HG03135 (cell line): ENCODE results near the gene ZNF428.
"Not testable (repeated sequence)": the region's sequence is repeated elsewhere in the genome, so short reads cannot be mapped to it uniquely, and the experiment has no call there.

Experiments used
- ATAC-seq: cut with Tn5 transposase; IDR thresholded peaks from one replicate; pipeline ENCODE4 v1.9.1; 2021; ENCODE audit warnings: mild to moderate bottlenecking, moderate library complexity; ENCODE audit not compliant: unreplicated experiment

Gene ZNF428

DNA sequence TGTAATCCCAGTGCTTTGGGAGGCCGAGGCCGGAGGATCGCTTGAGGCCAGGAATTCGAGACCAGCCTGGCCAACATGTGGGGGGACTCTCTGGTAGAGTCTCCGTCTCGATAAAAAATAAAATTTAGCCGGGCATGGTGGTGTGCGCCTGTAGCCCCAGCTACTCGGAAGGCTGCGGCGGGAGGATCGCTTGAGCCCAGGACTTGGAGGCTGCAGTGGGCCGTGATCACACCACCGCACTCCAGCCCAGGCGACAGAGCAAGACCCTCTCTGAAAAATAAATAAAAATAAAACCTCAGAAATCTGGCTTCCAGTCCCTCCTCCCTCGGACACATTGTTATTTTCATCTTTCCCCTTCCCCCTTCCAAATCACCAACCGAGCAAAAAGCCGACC is 23.8 kb downstream of the ZNF428 start:
- no peak for ATAC-seq

DNA sequence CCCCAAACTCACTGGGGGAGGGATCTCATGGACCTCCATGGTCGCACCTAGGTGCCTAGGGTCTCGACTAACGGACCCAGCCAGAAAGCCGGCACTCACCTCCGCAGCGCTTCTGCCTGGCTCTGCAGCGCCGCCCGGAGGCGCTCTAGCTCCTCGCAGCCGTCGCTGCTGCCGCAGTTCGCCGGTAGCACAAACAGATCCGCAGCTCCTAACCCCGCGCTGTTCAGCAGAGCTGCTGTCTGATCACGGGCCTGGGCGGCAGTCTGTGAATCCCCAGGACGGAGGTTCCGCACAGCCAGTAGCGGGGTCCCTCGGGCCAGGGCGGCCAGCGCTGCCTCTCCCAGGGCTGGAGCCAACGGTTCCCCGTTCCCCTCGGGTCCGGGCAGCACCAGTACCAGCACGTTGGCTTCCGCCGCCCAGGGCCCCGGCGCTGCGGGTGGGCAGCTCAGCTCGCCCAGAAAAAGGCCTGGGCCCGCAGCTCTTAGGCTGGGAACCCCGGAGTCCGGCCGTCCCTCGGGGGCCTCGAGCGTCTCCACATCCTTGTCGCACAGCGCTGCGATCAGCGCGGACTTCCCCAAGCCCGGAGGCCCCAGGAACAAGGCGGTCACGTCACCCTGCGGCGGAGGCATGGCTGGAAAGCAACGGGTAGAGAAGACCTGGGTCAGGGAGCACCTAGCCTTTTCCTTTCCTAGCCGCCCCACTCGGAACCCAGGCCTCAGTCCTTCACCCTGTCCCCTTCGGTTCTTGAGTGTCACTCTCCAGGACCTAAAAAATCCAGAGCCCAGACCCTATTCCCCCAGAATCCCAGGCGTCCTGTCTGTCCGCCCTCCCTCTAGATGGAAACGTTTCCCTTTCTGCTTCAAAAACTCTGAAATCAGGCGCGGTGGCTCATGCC is 24.5 kb downstream of the ZNF428 start:
- no peak for ATAC-seq

DNA sequence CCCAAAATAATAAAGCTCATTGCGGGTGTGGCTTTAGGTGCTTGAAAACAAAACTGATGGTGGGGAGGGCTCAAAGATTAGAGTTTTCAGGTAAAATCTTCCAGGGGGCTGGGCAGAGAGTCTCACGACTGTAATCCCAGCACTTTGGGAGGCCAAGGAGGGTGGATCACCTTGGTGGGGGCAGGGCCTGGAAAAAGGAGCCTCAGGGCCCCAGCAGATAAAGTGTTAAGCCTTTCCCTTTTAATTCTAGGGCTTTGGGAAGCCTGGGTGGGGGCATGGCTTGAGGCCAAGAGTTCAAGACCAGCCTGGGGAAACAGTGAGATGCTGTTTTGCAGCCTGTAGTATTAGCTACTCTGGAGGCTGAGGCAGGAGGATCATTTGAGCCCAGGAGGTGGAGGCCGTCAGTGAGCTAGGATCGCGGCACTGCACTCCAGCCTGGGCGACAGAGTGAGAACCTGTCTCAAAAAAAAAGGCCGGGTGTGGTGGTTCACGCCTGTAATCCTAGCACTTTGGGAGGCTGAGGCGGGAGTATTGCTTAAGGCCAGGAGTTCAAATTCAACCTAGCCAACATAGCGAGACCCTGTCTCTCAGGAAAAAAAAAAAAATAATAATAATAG is 25.2 kb downstream of the ZNF428 start:
- ATAC-seq = no peak

DNA sequence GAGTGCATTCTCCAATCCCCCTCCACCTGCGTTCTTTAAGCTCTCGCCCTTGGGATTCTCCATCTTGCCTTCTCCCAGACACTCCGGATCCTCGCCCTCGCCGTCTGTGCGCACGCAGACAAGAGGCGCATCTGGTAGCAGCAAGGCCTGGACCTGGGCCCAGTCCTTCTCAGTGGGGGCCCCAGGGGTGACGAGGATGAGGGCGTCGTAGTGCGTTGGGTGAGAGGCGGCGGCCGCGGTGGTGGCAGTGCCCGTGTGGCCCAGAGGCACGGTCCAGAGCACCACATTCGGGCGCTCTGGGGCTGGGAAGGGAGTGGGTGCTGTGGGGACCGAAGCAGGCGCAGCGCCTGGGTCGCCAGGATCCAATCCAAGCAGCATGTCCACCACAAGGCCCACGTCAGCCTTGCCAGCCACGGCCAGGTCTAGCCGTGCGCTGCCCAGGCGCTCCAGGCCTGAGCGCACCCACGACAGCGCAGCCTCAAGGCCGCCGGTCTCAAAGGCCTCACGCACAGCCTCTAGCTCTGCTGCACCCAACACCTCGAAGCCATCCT is 26.6 kb downstream of the ZNF428 start:
- ATAC-seq = no peak

DNA sequence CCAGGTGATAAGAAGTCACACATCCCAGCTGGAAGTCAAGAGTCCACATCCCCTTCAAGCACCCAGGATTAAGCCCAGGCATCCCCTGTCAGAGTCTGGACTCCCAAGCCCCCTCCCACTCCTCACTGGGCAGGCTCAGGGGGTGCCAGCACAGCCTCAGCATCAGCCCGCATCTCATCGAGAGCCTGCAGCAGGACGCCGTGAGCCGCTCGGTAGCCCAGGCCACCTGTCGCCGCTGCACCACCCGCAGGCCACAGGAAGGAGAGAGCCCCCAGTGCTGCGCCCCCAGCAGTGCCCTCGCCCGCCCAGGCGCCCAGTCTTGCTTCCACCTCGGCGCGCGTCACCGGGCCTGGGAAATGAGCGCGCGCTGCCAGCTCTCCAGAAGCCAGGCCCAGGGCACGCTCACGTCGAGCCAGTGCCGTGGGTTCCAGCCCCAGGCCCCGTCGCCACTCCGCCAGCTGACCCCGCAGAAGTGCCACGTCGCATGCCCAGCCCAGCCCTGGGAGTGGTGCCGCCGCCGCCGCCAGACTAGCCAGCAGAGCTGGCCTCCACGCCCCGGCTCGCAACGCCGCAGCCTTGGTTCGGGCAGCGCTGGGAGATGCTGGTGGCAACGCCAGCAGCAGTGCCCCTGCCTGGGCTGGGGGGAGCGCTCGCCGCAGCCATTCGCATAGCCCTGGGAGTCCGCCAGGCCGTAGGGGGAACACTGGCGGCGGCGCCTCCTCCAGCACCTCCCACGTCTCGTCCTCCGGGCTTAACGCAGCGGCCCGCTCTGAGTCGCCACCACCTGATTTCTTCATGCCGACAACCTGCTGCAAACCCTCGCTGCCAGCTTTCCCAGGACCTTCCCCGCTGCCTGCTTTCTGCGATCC is 27.3 kb downstream of the ZNF428 start:
- ATAC-seq = no peak

DNA sequence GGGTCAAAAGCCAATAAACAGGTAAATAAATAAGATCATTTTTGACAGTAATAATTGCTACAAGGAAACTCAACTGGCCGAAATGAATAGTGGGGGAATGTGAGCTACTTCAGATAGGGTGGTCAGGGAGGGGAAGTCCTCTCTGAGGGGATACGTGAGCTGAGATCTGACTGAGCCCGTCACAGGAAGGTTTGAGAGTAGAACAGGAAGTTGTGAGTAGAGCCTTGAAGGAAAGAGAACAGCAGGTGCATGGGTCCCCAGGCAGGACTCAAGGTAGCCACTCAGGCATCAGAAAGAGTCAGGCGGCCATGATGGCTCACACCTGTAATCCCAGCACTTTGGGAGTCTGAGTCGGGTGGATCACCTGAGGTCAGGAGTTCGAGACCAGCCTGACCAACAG is 29.8 kb downstream of the ZNF428 start:
- no peak for ATAC-seq

DNA sequence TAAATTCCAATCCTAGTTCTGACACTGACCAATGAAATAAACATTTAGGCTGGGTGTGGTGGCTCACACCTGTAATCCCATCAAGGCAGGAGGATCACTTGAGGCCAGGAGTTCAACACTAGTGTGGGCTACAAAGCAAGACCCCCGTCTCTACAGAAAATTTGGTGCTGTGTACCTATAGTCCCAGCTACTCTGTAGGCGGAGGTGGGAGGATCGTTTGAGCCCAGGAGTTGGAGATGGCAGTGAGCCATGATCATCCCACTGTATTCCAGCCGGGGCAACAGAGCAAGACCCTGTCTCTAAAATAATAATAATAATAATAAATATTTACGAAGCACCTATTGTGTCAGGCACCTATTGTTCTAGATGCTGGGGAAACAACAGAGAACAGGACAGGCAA is 30.2 kb downstream of the ZNF428 start:
- no peak for ATAC-seq

DNA sequence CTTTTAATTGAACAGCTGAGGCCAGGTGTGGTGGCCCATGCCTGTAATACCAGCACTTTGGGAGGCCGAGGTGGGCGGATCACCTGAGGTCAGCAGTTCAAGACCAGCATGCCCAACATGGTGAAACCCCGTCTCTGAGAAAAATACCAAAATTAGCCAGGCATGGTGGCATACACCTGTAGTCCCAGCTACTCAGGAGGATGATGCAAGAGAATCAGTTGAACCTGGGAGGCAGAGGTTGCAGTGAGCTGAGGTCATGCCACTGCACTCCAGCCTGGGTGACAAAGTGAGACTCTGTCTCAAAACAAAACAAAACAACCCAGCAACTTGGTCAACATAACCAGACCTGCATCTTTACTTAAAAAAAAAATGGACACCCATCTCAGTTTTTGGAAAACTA is 32.4 kb downstream of the ZNF428 start:
- ATAC-seq = not testable (repeated sequence)

DNA sequence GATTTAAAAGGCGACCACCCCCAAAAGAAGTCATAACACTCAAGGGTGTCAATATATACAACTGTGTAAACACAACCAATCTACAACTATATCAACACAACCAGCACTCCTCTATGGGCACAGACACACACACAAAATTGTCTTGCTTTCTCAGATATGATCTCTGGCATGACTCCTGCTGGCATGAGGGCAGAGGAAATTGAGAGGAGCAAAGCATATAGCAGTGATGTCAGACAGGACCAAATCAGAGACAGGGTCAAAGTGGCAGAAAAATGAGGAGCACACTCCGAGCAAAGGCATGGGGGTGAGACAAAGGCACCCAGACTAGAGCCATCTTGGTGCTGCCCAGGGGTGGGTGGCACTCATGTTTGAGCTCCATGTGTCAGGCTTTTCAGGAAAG is 33.1 kb downstream of the ZNF428 start:
- ATAC-seq = no peak

DNA sequence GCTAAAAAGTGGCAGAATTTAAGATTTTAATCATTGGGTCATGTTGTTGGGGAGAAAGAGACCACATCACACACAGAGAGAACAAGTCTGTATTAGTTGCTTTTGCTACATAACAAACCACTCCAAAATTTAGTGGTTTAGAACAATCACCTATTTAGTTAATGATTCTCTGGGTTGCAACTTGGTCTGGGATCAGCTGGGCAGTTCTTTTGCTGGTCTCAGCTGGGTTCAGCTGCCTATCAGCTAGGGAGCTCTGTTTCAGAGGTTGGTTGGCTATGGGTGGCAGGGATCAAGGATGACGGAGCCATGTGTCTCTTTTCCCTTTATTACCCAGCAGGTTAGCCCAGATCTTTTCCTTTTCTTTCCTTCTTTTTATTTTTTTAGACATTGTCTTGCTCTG is 34.9 kb downstream of the ZNF428 start:
- no peak for ATAC-seq

DNA sequence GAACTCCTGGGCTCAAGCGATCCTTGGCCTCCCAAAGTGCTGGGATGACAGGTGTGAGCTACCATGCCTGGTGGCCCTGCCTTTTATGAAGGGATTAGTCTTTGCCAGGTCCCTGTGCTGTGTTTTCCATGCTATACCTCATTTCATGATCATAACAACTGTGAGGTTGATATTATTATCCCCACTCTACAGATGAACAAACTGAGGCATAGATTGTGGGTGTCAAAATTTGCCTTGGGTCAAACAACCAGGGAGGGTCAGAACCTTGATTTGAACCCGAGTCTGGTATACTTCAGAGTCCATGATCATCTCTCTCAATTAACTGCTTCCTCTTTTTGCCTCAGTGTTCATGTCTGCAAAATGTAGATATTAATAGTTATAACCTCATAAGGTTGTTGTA is 36.9 kb downstream of the ZNF428 start:
- ATAC-seq = no peak

DNA sequence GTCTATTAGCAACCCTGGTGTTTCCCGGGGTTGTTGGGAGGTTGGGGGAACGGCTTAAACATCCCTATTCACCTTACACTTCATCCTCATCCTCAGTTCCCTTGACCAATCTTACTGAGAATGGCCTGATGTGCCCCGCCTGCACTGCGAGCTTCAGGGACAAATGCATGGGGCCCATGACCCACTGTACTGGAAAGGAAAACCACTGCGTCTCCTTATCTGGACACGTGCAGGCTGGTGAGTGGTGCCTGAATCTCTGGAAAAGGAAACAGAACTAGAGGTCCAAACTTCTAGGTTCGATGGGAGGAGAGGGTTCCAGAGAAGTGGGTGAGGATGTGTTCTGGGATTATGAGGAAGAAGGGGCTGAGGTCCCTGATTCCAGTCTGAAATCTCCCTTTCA is 38.0 kb downstream of the ZNF428 start:
- ATAC-seq = no peak

DNA sequence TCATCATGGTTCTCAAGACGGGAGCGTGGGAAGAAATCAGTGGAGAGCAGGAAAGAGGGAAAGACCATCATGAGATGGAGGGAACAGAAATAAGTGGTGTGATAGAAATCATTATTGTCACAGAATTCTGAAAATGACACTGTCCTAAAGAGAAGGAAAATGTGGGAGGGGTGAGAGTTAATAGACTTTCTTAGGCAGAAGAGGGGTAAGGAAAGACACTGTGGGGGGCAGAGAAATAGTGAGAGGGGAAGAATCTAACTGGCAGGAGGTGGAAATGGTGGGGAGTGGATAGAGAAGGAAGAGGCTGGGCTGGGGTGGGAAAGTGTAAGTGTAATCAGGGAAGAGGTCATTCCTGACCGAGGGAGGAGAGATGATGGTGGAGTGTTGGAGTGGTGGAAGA is 40.6 kb downstream of the ZNF428 start:
- ATAC-seq = no peak

DNA sequence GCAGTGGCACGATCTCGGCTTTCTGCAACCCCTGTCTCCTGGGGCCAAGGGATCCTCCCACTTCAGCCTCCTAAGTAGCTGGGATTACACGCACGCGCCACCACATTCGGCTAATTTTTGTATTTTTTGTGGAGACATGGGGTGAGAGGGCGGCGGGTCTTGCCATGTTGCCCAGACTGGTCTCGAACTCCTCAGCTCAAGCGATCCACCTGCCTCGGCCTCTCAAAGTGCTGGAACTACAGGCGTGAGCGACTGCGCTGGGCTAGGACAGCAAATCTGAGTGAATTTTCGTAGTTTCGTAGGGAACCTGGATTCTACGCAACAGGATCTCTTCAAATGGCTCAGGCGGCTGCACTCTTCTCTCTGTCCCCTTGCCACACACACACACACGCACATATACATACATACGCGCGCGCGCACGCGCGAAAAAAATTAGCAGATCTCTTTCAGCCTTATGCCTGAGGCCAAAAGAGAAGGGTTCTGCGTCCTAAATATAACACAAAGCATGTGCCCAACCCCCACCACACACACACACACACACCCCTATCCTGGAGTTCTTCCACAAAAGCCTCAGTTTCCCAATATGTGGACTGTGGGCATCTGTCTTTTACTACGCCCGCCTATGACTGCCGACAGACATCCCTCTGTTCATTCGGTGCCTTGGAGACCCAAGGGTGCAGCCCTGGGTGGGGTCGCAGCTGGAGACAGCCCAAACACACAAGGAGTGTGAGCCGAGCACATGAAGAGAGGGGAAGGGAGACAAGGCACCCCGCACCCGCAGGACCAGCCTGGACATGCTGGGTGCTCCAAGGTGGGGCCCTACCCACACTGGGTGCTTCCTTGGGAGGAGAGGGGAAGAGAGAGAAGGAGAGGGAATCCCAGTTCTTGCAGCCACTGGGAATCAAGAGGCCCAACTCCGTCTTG is 43.2 kb downstream of the ZNF428 start:
- no peak for ATAC-seq

DNA sequence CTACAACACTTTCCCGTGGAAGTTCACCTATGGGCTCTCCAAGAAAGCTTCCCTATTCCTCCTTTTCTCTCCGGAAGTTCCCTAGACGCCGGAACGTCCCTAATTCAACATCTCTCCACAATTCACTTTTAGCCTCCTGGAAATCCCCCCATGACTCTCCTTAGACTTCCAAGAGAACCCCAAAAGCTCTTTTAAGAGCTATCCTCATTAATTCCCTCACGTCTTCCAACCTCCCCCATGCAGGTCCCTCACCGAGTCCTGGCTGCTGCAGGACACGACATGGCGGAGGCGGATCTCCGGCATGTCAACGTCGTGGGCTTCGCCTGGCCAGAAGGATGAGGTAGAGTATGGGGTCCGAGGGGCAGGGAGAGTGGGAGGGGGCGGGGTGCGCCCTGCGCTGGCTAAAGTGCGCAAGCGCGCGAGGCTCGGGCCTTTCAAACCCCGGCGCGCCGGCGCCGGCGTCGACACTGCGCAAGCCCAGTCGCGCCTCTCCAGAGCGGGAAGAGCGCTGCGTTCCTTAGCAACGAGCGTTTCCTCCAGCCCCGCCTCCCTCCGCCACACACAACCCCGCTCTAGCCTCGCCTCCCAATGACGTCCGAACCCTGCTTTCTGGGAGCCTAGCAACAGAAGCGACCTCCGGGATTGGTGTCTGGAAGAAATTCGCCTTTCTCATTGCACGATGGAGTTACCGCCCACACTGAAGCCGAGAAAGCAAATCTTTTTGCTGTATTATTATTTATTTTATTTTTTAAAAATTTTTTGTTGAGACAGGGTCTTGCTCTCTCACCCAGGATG is 44.1 kb downstream of the ZNF428 start, which contains the start of the genes PINLYP and XRCC1:
Gene PINLYP, plus strand, starts transcription at position 646 of the 795 bp plus-strand sequence. CDS start 1,391 bp downstream, outside the sequence.
Gene XRCC1, minus strand, starts transcription at position 372 of the 795 bp plus-strand sequence. Its CDS starts 69 bp downstream, at position 303.
- peak; percentile 97 for ATAC-seq

DNA sequence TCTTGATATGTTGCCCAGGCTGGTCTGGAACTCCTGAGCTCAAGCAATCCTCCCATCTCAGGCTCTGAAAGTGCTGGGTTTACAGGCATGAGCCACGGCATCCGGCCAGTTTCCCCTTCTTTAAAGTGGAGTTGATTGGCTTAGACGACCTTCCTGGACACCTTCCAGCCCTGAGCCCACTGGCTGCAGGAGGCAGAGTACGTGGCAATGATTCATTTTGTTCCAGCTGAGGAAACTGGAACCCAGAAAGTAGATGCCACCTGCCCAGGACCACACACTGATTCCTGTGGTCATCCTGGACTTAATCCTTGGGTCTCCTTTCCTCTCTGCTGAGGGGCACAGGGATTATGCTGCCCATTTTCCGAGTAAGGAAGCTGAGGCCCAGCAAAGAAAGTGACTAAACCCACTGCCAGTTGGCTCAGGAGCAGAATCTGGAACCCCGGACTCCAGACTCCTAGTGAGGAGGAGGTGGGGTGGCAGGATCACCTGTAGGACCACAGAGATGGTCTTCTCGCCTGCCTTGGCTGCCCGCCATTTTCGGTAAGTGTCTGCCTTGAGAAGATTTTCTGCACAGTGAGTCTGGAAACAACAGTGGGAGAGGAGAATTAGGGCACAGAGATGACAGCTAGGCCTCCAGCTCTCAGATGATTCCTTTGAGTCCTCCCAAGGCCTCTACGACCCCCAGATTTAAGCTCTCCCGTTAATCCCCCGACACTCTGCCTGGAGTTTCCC is 44.8 kb downstream of the ZNF428 start:
- ATAC-seq = no peak

DNA sequence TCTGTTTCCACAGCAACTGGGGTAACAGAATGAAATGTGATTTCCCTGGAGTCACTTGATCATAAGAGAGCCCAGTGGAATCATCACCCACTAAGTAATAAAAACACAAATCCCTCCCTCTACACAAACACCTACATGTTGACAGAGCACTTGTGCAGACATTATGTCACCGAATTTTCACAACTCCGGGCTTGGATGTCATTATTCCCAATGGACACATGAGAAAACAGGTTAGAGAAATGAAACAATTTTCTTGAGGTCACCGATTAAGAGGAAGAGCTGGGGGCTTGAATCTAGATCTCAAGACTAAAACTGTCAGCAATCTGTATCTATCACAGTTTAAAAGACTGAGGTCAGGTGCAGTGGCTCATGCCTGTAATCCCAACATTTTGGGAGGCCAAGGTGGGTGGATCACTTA is 47.2 kb downstream of the ZNF428 start:
- ATAC-seq = no peak

DNA sequence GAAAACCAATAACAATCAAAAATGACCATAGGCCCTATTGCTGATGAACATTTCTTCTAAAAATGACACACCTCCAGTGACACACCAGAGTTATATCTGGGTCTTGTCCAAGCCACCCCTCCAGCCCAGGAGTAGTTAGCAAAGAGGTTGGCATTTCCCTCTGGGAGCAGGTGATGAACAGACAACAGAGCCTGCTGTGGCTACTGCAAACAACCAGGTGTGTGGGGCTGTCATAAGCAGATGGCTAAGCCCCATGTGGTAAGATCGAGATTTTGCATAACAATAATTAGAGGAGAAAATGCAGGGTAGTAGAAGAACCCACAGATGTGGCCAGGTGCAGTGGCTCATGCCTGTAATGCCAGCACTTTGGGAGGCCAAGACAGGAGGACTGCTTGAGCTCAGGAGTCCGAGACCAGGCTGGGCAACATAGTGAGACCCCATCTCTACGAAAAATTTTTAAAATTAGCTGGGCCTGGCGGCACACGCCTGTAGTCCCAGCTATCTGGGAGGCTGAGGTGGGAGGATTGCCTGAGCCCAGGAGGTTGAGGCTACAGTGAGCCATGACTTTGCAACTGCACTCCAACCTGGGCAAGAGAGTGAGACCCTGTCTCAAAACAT is 49.1 kb downstream of the ZNF428 start:
- ATAC-seq = no peak
